Measurements from ENCODE around the gene BLOC1S6.

Gene BLOC1S6

GRCh38 chr15:45543051-45543450 lies 44.1 kb upstream of the BLOC1S6 start:
- no peaks in the 10 kb centered on the region for H3K79me2 ChIP-seq (ENCODE audit: control insufficient read depth, low read length)
- H3F3A ChIP-seq (ENCODE audit: control insufficient read depth, insufficient read depth), result peaks cover 30% of the 10 kb centered on the region
- H3K9me2 ChIP-seq (replicated peaks; ENCODE audit: control insufficient read depth, low read length), result no peaks in the 10 kb centered on the region
- peak overlapping the region; percentile 15 for H3K4me2 ChIP-seq (ENCODE audit: low read length)
- no peaks in the 10 kb centered on the region for H3K9me3 ChIP-seq (ENCODE audit: control insufficient read depth, insufficient read depth, low read length)
- H3K27ac ChIP-seq (ENCODE audit: low read depth, low read length), result peak overlapping the region; percentile 45
- no peaks in the 10 kb centered on the region for H4K20me1 ChIP-seq (ENCODE audit: control insufficient read depth, insufficient read depth, low read depth, low read length)
- H3K36me3 ChIP-seq (ENCODE audit: control insufficient read depth, low read length), result 0 out of 2 replicates have a peak, but pooled peaks cover 3% of the 10 kb centered on the region
- H3K4me3 ChIP-seq (ENCODE audit: low read length), result 0 out of 2 replicates have a peak overlapping the region, but pooled peaks have one; percentile 0
- H3K4me1 ChIP-seq (ENCODE audit: control insufficient read depth, low read length), result peaks cover 89% of the 10 kb centered on the region
- TF ChIP-seq, protein P1, sequence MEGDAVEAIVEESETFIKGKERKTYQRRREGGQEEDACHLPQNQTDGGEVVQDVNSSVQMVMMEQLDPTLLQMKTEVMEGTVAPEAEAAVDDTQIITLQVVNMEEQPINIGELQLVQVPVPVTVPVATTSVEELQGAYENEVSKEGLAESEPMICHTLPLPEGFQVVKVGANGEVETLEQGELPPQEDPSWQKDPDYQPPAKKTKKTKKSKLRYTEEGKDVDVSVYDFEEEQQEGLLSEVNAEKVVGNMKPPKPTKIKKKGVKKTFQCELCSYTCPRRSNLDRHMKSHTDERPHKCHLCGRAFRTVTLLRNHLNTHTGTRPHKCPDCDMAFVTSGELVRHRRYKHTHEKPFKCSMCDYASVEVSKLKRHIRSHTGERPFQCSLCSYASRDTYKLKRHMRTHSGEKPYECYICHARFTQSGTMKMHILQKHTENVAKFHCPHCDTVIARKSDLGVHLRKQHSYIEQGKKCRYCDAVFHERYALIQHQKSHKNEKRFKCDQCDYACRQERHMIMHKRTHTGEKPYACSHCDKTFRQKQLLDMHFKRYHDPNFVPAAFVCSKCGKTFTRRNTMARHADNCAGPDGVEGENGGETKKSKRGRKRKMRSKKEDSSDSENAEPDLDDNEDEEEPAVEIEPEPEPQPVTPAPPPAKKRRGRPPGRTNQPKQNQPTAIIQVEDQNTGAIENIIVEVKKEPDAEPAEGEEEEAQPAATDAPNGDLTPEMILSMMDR (IDR thresholded peaks at IDR 0.05; ENCODE audit: low read depth, low read length, poor library complexity, severe bottlenecking), result no peak
- TF ChIP-seq EZH2phosphoT487 (IDR thresholded peaks at IDR 0.05; ENCODE audit: borderline replicate concordance, low read length), result no peak
- H3K27me3 ChIP-seq (ENCODE audit: control insufficient read depth, low read length), result no peaks in the 10 kb centered on the region

DNA sequence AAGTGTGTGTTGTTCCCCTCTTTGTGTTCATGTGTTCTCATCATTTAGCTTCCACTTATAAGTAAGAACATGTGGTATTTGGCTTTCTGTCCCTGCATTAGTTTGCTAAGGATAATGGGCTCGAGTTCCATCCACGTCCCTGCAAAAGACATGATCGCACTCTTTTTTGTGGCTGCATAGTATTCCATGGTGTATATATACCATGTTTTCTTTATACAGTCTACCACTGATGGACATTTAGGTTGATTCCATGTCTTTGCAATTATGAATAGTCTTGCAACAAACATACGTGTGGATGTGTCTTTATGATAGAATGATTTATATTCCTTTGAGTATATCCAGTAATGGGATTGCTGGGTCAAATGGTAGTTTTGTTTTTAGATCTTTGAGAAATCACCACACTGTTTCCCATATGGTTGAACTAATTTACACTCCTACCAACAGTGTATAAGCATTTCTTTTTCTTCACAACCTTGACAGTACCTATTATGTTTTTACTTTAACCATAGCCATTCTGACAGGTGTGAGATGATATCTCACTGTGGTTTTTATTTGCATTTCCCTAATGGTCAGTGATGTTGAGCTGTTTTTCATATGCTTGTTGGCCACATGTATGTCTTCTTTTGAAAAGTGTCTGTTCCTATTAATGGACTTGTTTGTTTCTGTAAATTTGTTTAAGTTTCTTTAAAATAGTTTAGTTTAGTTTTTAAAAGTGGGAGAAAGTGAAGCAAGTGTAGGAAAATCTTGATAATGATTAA lies 42.7 kb upstream of the BLOC1S6 start:
- TF ChIP-seq, protein P1 (IDR thresholded peaks at IDR 0.05; ENCODE audit: low read depth, low read length, poor library complexity, severe bottlenecking), result no peak
- TF ChIP-seq EZH2phosphoT487 (IDR thresholded peaks at IDR 0.05; ENCODE audit: borderline replicate concordance, low read length), result no peak
- no peaks in the 10 kb centered on the region for H4K20me1 ChIP-seq (ENCODE audit: control insufficient read depth, insufficient read depth, low read depth, low read length)
- peaks cover 86% of the 10 kb centered on the region for H3K4me1 ChIP-seq (ENCODE audit: control insufficient read depth, low read length)
- H3K79me2 ChIP-seq (ENCODE audit: control insufficient read depth, low read length), result no peaks in the 10 kb centered on the region
- no peaks in the 10 kb centered on the region for H3K9me2 ChIP-seq (replicated peaks; ENCODE audit: control insufficient read depth, low read length)
- no peaks in the 10 kb centered on the region for H3K9me3 ChIP-seq (ENCODE audit: control insufficient read depth, insufficient read depth, low read length)
- H3K4me2 ChIP-seq (ENCODE audit: low read length), result peak overlapping the region; percentile 81
- no peaks in the 10 kb centered on the region for H3K27me3 ChIP-seq (ENCODE audit: control insufficient read depth, low read length)
- 0 out of 2 replicates have a peak, but pooled peaks cover 3% of the 10 kb centered on the region for H3K36me3 ChIP-seq (ENCODE audit: control insufficient read depth, low read length)
- peaks cover 30% of the 10 kb centered on the region for H3F3A ChIP-seq (ENCODE audit: control insufficient read depth, insufficient read depth)
- peak overlapping the region; percentile 78 for H3K4me3 ChIP-seq (ENCODE audit: low read length)
- peak overlapping the region; percentile 100 for H3K27ac ChIP-seq (ENCODE audit: low read depth, low read length)

DNA sequence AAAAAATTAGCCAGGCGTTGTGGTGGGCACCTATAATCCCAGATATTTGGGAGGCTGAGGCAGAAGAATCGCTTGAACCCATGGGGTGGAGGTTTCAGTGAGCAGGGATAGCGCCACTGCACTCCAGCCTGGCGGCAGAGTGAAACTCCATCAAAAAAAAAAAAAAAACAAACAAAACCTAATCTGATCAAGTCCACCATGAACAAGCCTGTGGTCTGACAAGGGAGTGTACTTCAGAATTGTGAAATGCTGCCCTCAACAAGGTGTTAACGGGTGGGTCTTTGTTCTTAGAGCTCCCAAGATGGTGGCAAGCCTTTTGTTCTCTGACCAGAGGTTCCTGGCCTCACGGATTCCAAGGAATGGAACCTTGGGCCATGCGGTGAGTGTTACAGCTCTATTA lies 40.4 kb upstream of the BLOC1S6 start:
- H3K79me2 ChIP-seq (ENCODE audit: control insufficient read depth, low read length), result no peaks in the 10 kb centered on the region
- peak overlapping the region; percentile 78 for H3K4me3 ChIP-seq (ENCODE audit: low read length)
- no peaks in the 10 kb centered on the region for H3K9me2 ChIP-seq (replicated peaks; ENCODE audit: control insufficient read depth, low read length)
- H3K4me2 ChIP-seq (ENCODE audit: low read length), result peak overlapping the region; percentile 81
- no peaks in the 10 kb centered on the region for H3K9me3 ChIP-seq (ENCODE audit: control insufficient read depth, insufficient read depth, low read length)
- H3K36me3 ChIP-seq (ENCODE audit: control insufficient read depth, low read length), result 0 out of 2 replicates have a peak, but pooled peaks cover 3% of the 10 kb centered on the region
- H3K4me1 ChIP-seq (ENCODE audit: control insufficient read depth, low read length), result peaks cover 71% of the 10 kb centered on the region
- no peaks in the 10 kb centered on the region for H3K27me3 ChIP-seq (ENCODE audit: control insufficient read depth, low read length)
- no peaks in the 10 kb centered on the region for H4K20me1 ChIP-seq (ENCODE audit: control insufficient read depth, insufficient read depth, low read depth, low read length)
- no peak for TF ChIP-seq EZH2phosphoT487 (IDR thresholded peaks at IDR 0.05; ENCODE audit: borderline replicate concordance, low read length)
- TF ChIP-seq, protein P1 (IDR thresholded peaks at IDR 0.05; ENCODE audit: low read depth, low read length, poor library complexity, severe bottlenecking), result no peak
- H3K27ac ChIP-seq (ENCODE audit: low read depth, low read length), result peak overlapping the region; percentile 100
- peaks cover 28% of the 10 kb centered on the region for H3F3A ChIP-seq (ENCODE audit: control insufficient read depth, insufficient read depth)
